Panc1 (cell line): ENCODE results near the gene MYH11. TPM values are rescaled to one million over a fixed set of nuclear protein-coding genes. Genes with fewer than 3 reads are reported as not detected.
A peak's percentile ranks its signal among the peaks of the same experiment; 100 is the strongest.

Experiments used
- ATAC-seq: fragments of 200-7000 bp; cut with Tn5 transposase; 2 replicates; pipeline ENCODE4 v1.9.1; 2020; ENCODE audit warnings: mild to moderate bottlenecking, moderate library complexity
- BruUV-seq: library from RNA; stranded (reverse); fragments of 400-500 nt; replicated peaks from 2 replicates; lab custom pipeline; 2021; lab: Mats Ljungman, UMichigan
- CTCF ChIA-PET: fragments of 300-600 bp; sonication (Branson Sonifier 250); formaldehyde crosslinking; loops from one replicate; lab custom pipeline; 2022; ENCODE audit warnings: antibody characterized with exemption; lab: Charles Lee
- POLR2A ChIA-PET: fragments of 300-600 bp; sonication (Branson Sonifier 250); formaldehyde crosslinking; loops from one replicate; lab custom pipeline; 2022; ENCODE audit warnings: antibody characterized with exemption; lab: Charles Lee
- DNase-seq: peaks from one replicate; pipeline ENCODE4 v3.0.0-alpha.2; 2010; ENCODE audit warnings: low read depth, low spot score
- H3K27ac ChIP-seq: 2 replicates; pipeline ENCODE4 v1.5.1; 2011; ENCODE audit warnings: mild to moderate bottlenecking, low read length, inconsistent platforms
- H3K27me3 ChIP-seq: fragments of 200-500 bp; sonication (Bioruptor generic); 2 replicates; pipeline ENCODE4 v1.6.0; 2014; ENCODE audit warnings: low read length, inconsistent platforms; ENCODE audit not compliant: control insufficient read depth, insufficient read depth
- H3K36me3 ChIP-seq: fragments of 200-500 bp; sonication (Bioruptor generic); 2 replicates; pipeline ENCODE4 v1.5.1; 2014; ENCODE audit warnings: inconsistent platforms, mild to moderate bottlenecking, low read length, moderate library complexity; ENCODE audit not compliant: control insufficient read depth, insufficient read depth
- H3K4me1 ChIP-seq: 2 replicates; pipeline ENCODE4 v1.5.1; 2011; ENCODE audit warnings: inconsistent platforms, mild to moderate bottlenecking, low read length, moderate library complexity; ENCODE audit not compliant: control insufficient read depth, insufficient read depth
- H3K4me3 ChIP-seq, 2 experiments: 2 replicates each; pipeline ENCODE4 v1.5.1; 2011 to 2012; ENCODE audit warnings: low read depth in 2 of 2, low read length in 2 of 2, mild to moderate bottlenecking in 2 of 2, inconsistent platforms in 1 of 2, moderate library complexity in 1 of 2
- H3K9me3 ChIP-seq: fragments of 200-500 bp; sonication (Bioruptor generic); 2 replicates; pipeline ENCODE4 v1.5.1; 2014; ENCODE audit warnings: low read depth, mild to moderate bottlenecking, inconsistent platforms, low read length, moderate library complexity; ENCODE audit not compliant: control insufficient read depth, insufficient read depth
- POLR2AphosphoS5 ChIP-seq: IDR thresholded peaks from 2 replicates; pipeline ENCODE4 v1.6.1; 2012; ENCODE audit warnings: mild to moderate bottlenecking, low read depth, low read length, moderate library complexity
- SIN3A ChIP-seq: IDR thresholded peaks from 2 replicates; pipeline ENCODE4 v1.6.1; 2012; ENCODE audit warnings: low read depth, mild to moderate bottlenecking, low read length, moderate library complexity, borderline replicate concordance; ENCODE audit not compliant: insufficient read depth
- TCF7L2 ChIP-seq: IDR thresholded peaks from 2 replicates; pipeline ENCODE4 v1.6.1; 2011; ENCODE audit warnings: mild to moderate bottlenecking, low read depth, low read length, inconsistent platforms
- in situ Hi-C: cut with HindIII; loops from 2 replicates; pipeline ENCODE4 v1.10.0; 2016; ENCODE audit warnings: low sequenced_read_pairs, low pct_unique_long_range_greater_than_20kb
- intact Hi-C: fragments of 100-400 bp; cut with micrococcal nuclease; formaldehyde crosslinking; loops from one replicate; pipeline ENCODE4 v1.10.0; 2022; ENCODE audit not compliant: unreplicated experiment
- total RNA-seq: library from RNA; stranded (reverse); gene quantifications from one replicate; pipeline ENCODE4 v1.2.1, GENCODE V29; 2021; ENCODE audit not compliant: unreplicated experiment
- TF ChIP-seq, protein P1 (sequence below): fragments of 450-650 bp; IDR thresholded peaks from 2 replicates; pipeline ENCODE4 v1.5.1; 2017; ENCODE audit warnings: mild to moderate bottlenecking
- TF ChIP-seq, protein P2 (sequence below), 2 experiments: IDR thresholded peaks; 2 replicates each; pipeline ENCODE4 v1.6.1; 2011 to 2012; ENCODE audit warnings: low read depth in 2 of 2, control low read depth in 1 of 2, low read length in 1 of 2, mild to moderate bottlenecking in 1 of 2, moderate library complexity in 1 of 2; ENCODE audit not compliant: insufficient read depth in 1 of 2

Gene MYH11
- total RNA-seq, 1 experiment from 2014 or later = 0.51 TPM

DNA sequence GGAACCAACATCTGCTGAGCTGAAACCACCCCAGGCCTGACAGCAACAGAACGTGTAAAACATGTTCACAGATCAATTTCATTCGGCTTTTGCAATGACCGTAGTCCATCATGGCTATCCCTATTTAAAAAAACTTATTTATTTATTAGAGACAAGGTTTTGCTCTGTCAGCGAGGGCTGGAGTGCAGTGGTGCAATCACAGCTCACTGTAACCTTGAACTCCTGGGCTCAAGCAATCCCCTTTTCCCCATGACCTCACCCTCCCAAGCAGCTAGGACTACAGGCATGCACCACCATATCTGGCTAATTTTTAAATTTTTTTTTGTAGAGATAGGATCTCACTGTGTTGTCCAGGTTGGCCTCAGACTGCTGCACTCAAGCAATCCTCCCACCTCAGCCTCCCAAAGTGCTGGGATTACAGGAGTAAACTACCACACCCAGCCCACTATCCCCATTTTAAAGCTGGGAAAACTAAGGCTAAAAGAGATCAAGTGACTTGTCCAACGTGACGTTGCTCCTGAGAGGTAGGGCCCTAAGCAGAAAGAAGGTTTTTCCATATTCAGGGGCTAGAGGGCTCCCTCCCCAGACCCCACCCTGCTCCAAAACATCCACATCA is 77.7 kb downstream of the MYH11 start:
- Histone ChIP-seq H3K27ac (no peak overlapping the region), H3K4me3 (no peak overlapping the region), H3K36me3 (no peaks in the 10 kb centered on the region), H3K27me3 (no peaks in the 10 kb centered on the region; the same call in 1 of the 2 replicates), H3K9me3 (no peaks in the 10 kb centered on the region), H3K4me1 (no peaks in the 10 kb centered on the region; the same call in 1 of the 2 replicates)
- DNase-seq = no peak
- intact Hi-C loops = loop anchor here (5.0 to 10.0 kb wide), 3 partner anchors 43 to 416 kb away; no protein-coding TSS in a partner anchor
- ChIA-PET POLR2A (no interaction called here), CTCF (no interaction called here)
- TF ChIP-seq SIN3A (no peak), POLR2AphosphoS5 (no peak), TCF7L2 (no peak)
- TF ChIP-seq, protein P1, sequence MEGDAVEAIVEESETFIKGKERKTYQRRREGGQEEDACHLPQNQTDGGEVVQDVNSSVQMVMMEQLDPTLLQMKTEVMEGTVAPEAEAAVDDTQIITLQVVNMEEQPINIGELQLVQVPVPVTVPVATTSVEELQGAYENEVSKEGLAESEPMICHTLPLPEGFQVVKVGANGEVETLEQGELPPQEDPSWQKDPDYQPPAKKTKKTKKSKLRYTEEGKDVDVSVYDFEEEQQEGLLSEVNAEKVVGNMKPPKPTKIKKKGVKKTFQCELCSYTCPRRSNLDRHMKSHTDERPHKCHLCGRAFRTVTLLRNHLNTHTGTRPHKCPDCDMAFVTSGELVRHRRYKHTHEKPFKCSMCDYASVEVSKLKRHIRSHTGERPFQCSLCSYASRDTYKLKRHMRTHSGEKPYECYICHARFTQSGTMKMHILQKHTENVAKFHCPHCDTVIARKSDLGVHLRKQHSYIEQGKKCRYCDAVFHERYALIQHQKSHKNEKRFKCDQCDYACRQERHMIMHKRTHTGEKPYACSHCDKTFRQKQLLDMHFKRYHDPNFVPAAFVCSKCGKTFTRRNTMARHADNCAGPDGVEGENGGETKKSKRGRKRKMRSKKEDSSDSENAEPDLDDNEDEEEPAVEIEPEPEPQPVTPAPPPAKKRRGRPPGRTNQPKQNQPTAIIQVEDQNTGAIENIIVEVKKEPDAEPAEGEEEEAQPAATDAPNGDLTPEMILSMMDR = no peak
- TF ChIP-seq, protein P2, sequence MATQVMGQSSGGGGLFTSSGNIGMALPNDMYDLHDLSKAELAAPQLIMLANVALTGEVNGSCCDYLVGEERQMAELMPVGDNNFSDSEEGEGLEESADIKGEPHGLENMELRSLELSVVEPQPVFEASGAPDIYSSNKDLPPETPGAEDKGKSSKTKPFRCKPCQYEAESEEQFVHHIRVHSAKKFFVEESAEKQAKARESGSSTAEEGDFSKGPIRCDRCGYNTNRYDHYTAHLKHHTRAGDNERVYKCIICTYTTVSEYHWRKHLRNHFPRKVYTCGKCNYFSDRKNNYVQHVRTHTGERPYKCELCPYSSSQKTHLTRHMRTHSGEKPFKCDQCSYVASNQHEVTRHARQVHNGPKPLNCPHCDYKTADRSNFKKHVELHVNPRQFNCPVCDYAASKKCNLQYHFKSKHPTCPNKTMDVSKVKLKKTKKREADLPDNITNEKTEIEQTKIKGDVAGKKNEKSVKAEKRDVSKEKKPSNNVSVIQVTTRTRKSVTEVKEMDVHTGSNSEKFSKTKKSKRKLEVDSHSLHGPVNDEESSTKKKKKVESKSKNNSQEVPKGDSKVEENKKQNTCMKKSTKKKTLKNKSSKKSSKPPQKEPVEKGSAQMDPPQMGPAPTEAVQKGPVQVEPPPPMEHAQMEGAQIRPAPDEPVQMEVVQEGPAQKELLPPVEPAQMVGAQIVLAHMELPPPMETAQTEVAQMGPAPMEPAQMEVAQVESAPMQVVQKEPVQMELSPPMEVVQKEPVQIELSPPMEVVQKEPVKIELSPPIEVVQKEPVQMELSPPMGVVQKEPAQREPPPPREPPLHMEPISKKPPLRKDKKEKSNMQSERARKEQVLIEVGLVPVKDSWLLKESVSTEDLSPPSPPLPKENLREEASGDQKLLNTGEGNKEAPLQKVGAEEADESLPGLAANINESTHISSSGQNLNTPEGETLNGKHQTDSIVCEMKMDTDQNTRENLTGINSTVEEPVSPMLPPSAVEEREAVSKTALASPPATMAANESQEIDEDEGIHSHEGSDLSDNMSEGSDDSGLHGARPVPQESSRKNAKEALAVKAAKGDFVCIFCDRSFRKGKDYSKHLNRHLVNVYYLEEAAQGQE (IDR thresholded peaks at IDR 0.05; ENCODE audit: insufficient read depth in 1 of 2, low read depth in 2 of 2, low read length in 1 of 2) = no peak
- BruUV-seq = no TSS peak
- no peak for ATAC-seq
- in situ Hi-C loops = no loop called here

DNA sequence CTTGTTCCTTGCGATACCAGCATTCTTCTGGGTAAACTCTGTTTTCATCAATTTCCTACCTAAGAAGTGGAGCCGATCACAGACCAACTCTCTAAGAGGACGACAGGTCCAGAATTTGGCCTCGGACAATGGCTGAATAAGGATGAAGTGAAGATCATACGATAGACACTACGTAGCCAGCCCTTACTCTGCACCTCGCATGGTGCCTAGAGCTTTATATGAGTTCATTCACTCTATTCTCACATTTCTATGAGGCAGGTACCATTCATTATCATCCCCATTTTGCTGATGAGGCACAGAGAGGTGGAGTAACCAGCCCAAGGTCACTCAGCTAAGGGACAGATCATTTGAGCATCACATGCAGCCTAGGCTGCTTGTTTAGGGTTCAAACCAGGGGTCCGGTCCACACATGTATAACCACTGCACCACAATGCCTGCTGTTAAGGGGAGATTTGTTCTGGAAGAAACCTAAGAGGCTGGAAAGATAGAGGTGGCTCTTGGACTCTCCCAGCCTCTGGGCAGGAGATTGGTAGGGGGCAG is 78.6 kb downstream of the MYH11 start:
- intact Hi-C loops (loop anchor here (5.0 to 10.0 kb wide), 3 partner anchors 44 to 417 kb away; no protein-coding TSS in a partner anchor), in situ Hi-C loops (no loop called here)
- POLR2A ChIA-PET = no interaction called here
- H3K36me3 ChIP-seq = no peaks in the 10 kb centered on the region
- no peaks in the 10 kb centered on the region for H3K9me3 ChIP-seq
- TF ChIP-seq, protein P1 = no peak
- TF ChIP-seq POLR2AphosphoS5 (no peak), SIN3A (no peak), TCF7L2 (no peak)
- TF ChIP-seq, protein P2 (IDR thresholded peaks at IDR 0.05; ENCODE audit: insufficient read depth in 1 of 2, low read depth in 2 of 2, low read length in 1 of 2) = no peak
- ATAC-seq (0 out of 2 replicates have a peak, but pooled peaks have one; percentile 13), DNase-seq (no peak)
- H3K27ac ChIP-seq = no peak overlapping the region
- no TSS peak for BruUV-seq
- H3K4me3 ChIP-seq = no peak overlapping the region
- CTCF ChIA-PET = interaction anchor here (0.6 to 1.6 kb wide), 9 partner anchors 12 to 273 kb away, joined by 3 to 23 read pairs (median 3); no protein-coding TSS in a partner anchor
- no peaks in the 10 kb centered on the region; the same call in 1 of the 2 replicates for H3K4me1 ChIP-seq
- no peaks in the 10 kb centered on the region; the same call in 1 of the 2 replicates for H3K27me3 ChIP-seq
